HL-60 (cell line): ENCODE results near the gene HLCS.
"Not testable (repeated sequence)": the region's sequence is repeated elsewhere in the genome, so short reads cannot be mapped to it uniquely, and the experiment has no call there.

Experiments used
- DNase-seq, 2 experiments: peaks; one replicate each; pipeline ENCODE4 v3.0.0-alpha.2; 2010 to 2020; ENCODE audit warnings: low read depth in 1 of 2, low spot score in 1 of 2
- H3K27ac ChIP-seq: fragments of 250-450 bp; sonication (Bioruptor Pico); replicated peaks from 2 replicates; pipeline ENCODE4 v1.5.1; 2020; ENCODE audit warnings: mild to moderate bottlenecking, moderate library complexity
- H3K27me3 ChIP-seq: fragments of 250-450 bp; sonication (Bioruptor Pico); 2 replicates; pipeline ENCODE4 v1.5.1; 2021; ENCODE audit warnings: mild to moderate bottlenecking, moderate library complexity; ENCODE audit not compliant: insufficient read depth, poor library complexity, severe bottlenecking
- H3K4me3 ChIP-seq: replicated peaks from 2 replicates; pipeline ENCODE4 v1.5.1; 2011; ENCODE audit warnings: mild to moderate bottlenecking, control low read depth, low read length; ENCODE audit not compliant: insufficient read depth
- GABPA ChIP-seq: IDR thresholded peaks from 2 replicates; pipeline ENCODE4 v1.6.1; 2012; ENCODE audit warnings: low read depth
- POLR2AphosphoS5 ChIP-seq: IDR thresholded peaks from 2 replicates; pipeline ENCODE4 v1.6.1; 2012; ENCODE audit warnings: low read depth
- SPI1 ChIP-seq: IDR thresholded peaks from 2 replicates; pipeline ENCODE4 v1.6.1; 2012; ENCODE audit warnings: low read depth, mild to moderate bottlenecking, borderline replicate concordance
- TF ChIP-seq, protein P1 (sequence below): IDR thresholded peaks from 2 replicates; pipeline ENCODE4 v1.6.1; 2012; ENCODE audit warnings: low read depth; ENCODE audit not compliant: insufficient replicate concordance
- TF ChIP-seq, protein P2 (sequence below): IDR thresholded peaks from one replicate; pipeline ENCODE4 v1.5.1; 2011; ENCODE audit warnings: low read length, control low read depth, inconsistent platforms; ENCODE audit not compliant: insufficient read depth

The HLCS gene

DNA sequence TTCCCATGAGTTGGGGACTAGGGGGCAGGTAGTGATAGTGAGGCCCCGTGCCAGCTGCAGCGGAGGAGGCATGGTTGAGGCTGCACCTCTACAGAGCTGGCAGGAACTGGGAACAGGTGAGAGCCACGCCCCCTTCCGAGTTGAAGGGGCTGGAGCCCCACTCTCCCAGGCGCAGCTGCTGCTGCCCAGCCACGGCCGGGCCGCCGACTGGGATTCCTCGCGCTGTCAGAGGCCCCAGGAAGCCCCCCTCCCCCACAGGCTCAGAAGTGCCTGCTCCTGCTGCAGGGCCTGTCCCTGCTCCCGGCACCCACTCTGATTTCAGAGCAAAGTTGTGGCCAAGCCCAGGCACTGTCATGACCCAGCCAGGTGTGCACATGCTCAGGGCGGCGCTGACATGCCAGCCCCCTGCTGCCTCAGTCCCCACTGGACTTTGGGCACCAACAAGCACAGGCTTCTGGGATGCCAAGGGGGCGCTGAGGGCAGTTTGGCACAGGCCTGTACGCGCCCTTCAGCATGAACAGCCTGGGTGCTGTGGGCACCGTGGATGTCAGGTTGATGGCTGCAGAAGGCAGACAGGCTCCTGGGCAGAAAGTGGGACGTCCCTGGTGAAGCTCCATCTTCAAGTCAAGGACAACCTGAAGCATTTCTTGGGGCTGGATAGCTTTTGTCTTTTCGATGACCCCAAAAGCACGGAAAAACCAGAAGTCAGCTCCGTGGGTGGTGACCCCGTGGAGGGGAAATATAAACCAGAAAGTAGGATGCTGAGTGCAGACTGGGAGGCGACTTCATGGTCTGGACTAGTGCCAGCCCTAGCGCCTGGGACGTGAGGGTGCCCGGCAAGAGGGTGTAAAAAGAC, 146.1 kb downstream of the HLCS start:
- no peak overlapping the region for H3K4me3 ChIP-seq
- no peak for DNase-seq
- TF ChIP-seq SPI1 (no peak), POLR2AphosphoS5 (no peak), GABPA (no peak)
- TF ChIP-seq, protein P1, sequence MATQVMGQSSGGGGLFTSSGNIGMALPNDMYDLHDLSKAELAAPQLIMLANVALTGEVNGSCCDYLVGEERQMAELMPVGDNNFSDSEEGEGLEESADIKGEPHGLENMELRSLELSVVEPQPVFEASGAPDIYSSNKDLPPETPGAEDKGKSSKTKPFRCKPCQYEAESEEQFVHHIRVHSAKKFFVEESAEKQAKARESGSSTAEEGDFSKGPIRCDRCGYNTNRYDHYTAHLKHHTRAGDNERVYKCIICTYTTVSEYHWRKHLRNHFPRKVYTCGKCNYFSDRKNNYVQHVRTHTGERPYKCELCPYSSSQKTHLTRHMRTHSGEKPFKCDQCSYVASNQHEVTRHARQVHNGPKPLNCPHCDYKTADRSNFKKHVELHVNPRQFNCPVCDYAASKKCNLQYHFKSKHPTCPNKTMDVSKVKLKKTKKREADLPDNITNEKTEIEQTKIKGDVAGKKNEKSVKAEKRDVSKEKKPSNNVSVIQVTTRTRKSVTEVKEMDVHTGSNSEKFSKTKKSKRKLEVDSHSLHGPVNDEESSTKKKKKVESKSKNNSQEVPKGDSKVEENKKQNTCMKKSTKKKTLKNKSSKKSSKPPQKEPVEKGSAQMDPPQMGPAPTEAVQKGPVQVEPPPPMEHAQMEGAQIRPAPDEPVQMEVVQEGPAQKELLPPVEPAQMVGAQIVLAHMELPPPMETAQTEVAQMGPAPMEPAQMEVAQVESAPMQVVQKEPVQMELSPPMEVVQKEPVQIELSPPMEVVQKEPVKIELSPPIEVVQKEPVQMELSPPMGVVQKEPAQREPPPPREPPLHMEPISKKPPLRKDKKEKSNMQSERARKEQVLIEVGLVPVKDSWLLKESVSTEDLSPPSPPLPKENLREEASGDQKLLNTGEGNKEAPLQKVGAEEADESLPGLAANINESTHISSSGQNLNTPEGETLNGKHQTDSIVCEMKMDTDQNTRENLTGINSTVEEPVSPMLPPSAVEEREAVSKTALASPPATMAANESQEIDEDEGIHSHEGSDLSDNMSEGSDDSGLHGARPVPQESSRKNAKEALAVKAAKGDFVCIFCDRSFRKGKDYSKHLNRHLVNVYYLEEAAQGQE = no peak
- TF ChIP-seq, protein P2, sequence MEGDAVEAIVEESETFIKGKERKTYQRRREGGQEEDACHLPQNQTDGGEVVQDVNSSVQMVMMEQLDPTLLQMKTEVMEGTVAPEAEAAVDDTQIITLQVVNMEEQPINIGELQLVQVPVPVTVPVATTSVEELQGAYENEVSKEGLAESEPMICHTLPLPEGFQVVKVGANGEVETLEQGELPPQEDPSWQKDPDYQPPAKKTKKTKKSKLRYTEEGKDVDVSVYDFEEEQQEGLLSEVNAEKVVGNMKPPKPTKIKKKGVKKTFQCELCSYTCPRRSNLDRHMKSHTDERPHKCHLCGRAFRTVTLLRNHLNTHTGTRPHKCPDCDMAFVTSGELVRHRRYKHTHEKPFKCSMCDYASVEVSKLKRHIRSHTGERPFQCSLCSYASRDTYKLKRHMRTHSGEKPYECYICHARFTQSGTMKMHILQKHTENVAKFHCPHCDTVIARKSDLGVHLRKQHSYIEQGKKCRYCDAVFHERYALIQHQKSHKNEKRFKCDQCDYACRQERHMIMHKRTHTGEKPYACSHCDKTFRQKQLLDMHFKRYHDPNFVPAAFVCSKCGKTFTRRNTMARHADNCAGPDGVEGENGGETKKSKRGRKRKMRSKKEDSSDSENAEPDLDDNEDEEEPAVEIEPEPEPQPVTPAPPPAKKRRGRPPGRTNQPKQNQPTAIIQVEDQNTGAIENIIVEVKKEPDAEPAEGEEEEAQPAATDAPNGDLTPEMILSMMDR = no peak
- no peak overlapping the region for H3K27ac ChIP-seq
- no peaks in the 10 kb centered on the region for H3K27me3 ChIP-seq

DNA sequence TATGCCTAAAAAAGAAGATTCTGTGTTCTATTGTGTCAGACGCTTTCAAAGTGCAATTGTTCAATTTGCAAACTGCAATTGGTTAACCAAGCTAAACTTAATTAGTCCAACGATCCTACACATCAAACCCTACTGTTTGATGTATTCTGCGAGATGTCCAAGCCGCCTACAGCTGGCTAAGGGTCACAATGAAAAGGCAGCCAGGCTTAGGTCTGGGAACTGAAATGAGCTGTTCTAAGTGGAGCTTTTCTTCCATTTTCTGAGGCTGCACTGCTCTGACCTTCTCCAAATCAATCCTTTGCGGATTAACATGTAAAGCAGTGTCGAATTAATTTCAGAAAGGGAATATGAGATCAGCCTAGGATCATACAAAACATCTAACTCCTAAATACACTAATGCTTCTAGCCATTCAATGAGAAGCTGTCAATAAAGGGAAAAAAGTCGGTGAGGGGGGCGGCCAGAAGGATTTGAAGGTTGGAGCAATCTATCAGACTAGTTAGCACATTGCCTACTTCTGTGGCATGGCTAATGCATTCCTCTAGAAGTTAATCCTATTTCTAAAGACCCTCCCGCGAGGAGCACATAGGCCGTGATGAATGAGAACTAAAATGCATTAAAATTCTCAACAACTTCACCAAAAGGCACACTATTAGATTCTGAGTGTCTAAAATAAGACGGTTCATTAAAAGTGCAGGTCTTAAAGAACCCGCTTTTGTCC, 148.6 kb downstream of the HLCS start:
- Histone ChIP-seq H3K27me3 (peaks cover 4% of the 10 kb centered on the region), H3K27ac (no peak overlapping the region), H3K4me3 (no peak overlapping the region)
- TF ChIP-seq, protein P1 = no peak
- TF ChIP-seq GABPA (no peak), POLR2AphosphoS5 (no peak), SPI1 (no peak)
- TF ChIP-seq, protein P2 = no peak
- no peak for DNase-seq

DNA sequence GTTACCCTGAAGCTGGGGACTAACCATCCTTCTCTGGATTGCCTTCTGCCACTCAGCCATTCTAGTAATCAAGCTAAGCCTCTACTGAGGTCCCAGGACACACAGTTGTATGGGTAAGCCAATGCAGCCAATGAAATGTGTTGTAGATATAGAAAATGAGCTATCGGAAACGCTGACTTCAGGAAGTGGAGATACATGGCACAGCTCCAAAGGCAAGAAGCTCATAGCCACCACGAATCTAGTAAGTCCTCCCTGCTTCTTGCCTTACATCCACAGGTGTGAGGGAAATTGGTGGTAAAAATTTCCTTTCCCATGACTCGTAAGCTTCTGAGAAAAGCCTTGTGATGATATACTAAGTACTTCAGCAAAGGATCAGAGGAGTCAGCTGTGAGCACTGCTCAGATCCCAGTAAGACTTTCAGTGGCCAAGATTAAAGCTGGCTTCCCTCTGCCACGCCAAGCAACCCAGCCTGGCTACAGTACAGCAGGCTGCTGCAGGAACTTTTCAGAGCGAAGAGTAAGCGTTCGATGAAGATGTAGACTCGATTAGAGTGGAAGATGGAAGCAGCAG, 149.8 kb downstream of the HLCS start:
- H3K4me3 ChIP-seq = no peak overlapping the region
- TF ChIP-seq, protein P1 = no peak
- TF ChIP-seq POLR2AphosphoS5 (no peak), GABPA (no peak), SPI1 (no peak)
- TF ChIP-seq, protein P2 = no peak
- peaks cover 4% of the 10 kb centered on the region for H3K27me3 ChIP-seq
- no peak overlapping the region for H3K27ac ChIP-seq
- DNase-seq = no peak

GRCh38 chr21:36816026-36816425, 150.4 kb downstream of the HLCS start:
- DNase-seq, H3K27me3 ChIP-seq, H3K4me3 ChIP-seq, H3K27ac ChIP-seq: not testable (repeated sequence)
